ENCODE data around the gene TRAPPC2L. TPM values are rescaled to one million over a fixed set of nuclear protein-coding genes. Genes with fewer than 3 reads are reported as not detected.

The TRAPPC2L gene
- total RNA-seq, 1 donor: 43.1 TPM

DNA sequence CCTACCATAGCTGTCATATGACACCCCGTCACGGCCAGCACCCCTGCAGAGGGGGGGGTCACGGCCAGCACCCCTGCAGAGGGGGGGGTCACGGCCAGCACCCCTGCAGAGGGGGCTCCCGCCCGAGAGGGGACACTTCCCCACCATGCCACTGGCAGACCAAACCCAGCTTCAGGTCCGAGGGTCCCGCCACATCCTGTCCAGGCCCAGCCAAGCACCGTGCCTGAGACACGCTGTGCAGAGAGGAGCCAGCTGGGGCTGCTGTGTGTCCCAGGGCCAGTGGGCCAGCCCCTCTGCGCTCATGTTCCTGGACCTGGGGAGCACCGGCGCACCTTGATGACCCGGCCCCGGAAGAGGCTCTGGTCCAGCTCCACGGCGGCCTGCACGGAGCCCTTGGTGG lies 7.6 kb downstream of the TRAPPC2L start:
- TF ChIP-seq, protein P1, sequence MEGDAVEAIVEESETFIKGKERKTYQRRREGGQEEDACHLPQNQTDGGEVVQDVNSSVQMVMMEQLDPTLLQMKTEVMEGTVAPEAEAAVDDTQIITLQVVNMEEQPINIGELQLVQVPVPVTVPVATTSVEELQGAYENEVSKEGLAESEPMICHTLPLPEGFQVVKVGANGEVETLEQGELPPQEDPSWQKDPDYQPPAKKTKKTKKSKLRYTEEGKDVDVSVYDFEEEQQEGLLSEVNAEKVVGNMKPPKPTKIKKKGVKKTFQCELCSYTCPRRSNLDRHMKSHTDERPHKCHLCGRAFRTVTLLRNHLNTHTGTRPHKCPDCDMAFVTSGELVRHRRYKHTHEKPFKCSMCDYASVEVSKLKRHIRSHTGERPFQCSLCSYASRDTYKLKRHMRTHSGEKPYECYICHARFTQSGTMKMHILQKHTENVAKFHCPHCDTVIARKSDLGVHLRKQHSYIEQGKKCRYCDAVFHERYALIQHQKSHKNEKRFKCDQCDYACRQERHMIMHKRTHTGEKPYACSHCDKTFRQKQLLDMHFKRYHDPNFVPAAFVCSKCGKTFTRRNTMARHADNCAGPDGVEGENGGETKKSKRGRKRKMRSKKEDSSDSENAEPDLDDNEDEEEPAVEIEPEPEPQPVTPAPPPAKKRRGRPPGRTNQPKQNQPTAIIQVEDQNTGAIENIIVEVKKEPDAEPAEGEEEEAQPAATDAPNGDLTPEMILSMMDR (IDR thresholded peaks at IDR 0.05; ENCODE audit: extremely low read depth, low read depth, low read length): no peak
- Histone ChIP-seq H3K27ac (ENCODE audit: low read depth, low read length) (no peak overlapping the region), H3K36me3 (ENCODE audit: insufficient read depth, low read length) (peaks cover 15% of the 10 kb centered on the region), H3K4me2 (ENCODE audit: insufficient read depth, low read length) (no peak overlapping the region), H3K79me2 (ENCODE audit: insufficient read depth, low read length) (peaks cover 2% of the 10 kb centered on the region), H3K4me3 (ENCODE audit: insufficient read depth, low read length) (no peak overlapping the region), H3K9me3 (ENCODE audit: low read depth, low read length) (no peaks in the 10 kb centered on the region), H3K27me3 (ENCODE audit: insufficient read depth, low read length) (peaks cover 4% of the 10 kb centered on the region), H2AFZ (ENCODE audit: low read length) (no peak overlapping the region), H4K20me1 (ENCODE audit: insufficient read depth, low read length) (no peaks in the 10 kb centered on the region), H3K4me1 (ENCODE audit: insufficient read depth, low read length) (no peaks in the 10 kb centered on the region)
- no peak for DNase-seq (ENCODE audit: insufficient read length, low spot score, missing footprints)

GRCh38 chr16:88865310-88865709 lies 8.4 kb downstream of the TRAPPC2L start:
- peaks cover 7% of the 10 kb centered on the region for H3K36me3 ChIP-seq (ENCODE audit: insufficient read depth, low read length)
- H3K27ac ChIP-seq (ENCODE audit: low read depth, low read length): no peak overlapping the region
- DNase-seq (ENCODE audit: insufficient read length, low spot score, missing footprints): no peak
- H3K4me1 ChIP-seq (ENCODE audit: insufficient read depth, low read length): no peaks in the 10 kb centered on the region
- no peaks in the 10 kb centered on the region for H3K79me2 ChIP-seq (ENCODE audit: insufficient read depth, low read length)
- no peaks in the 10 kb centered on the region for H3K9me3 ChIP-seq (ENCODE audit: low read depth, low read length)
- TF ChIP-seq, protein P1 (IDR thresholded peaks at IDR 0.05; ENCODE audit: extremely low read depth, low read depth, low read length): no peak
- no peak overlapping the region for H3K4me3 ChIP-seq (ENCODE audit: insufficient read depth, low read length)
- H3K27me3 ChIP-seq (ENCODE audit: insufficient read depth, low read length): peaks cover 9% of the 10 kb centered on the region
- H3K4me2 ChIP-seq (ENCODE audit: insufficient read depth, low read length): no peak overlapping the region
- no peak overlapping the region for H2AFZ ChIP-seq (ENCODE audit: low read length)
- H4K20me1 ChIP-seq (ENCODE audit: insufficient read depth, low read length): no peaks in the 10 kb centered on the region

DNA sequence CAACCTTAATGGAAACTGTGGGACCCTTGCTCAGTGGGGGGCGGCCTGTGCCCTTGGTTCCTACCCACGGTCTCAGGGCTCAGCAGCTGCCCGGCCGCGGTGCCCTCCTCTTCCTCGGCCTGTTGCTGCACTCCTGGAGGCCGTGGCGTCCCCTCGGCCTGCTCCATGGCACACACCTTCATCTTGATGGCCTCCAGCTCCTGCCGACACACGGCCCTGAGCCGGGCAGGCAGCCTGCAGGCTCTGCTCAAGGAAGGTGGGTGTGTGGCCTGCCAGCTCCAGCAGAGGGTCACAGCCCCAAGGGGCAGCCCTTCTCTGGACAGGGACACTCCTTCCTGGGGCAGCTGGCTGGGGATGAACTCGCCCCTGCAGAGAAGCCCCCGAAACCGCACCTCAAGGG lies 8.8 kb downstream of the TRAPPC2L start:
- Histone ChIP-seq H4K20me1 (ENCODE audit: insufficient read depth, low read length) (no peaks in the 10 kb centered on the region), H3K4me2 (ENCODE audit: insufficient read depth, low read length) (no peak overlapping the region), H3K36me3 (ENCODE audit: insufficient read depth, low read length) (peaks cover 6% of the 10 kb centered on the region), H3K9me3 (ENCODE audit: low read depth, low read length) (no peaks in the 10 kb centered on the region), H3K4me3 (ENCODE audit: insufficient read depth, low read length) (no peak overlapping the region), H3K4me1 (ENCODE audit: insufficient read depth, low read length) (no peaks in the 10 kb centered on the region), H3K27me3 (ENCODE audit: insufficient read depth, low read length) (peaks cover 13% of the 10 kb centered on the region), H3K79me2 (ENCODE audit: insufficient read depth, low read length) (no peaks in the 10 kb centered on the region), H3K27ac (ENCODE audit: low read depth, low read length) (no peak overlapping the region), H2AFZ (ENCODE audit: low read length) (no peak overlapping the region)
- DNase-seq (ENCODE audit: insufficient read length, low spot score, missing footprints): no peak
- TF ChIP-seq, protein P1 (IDR thresholded peaks at IDR 0.05; ENCODE audit: extremely low read depth, low read depth, low read length): no peak

DNA sequence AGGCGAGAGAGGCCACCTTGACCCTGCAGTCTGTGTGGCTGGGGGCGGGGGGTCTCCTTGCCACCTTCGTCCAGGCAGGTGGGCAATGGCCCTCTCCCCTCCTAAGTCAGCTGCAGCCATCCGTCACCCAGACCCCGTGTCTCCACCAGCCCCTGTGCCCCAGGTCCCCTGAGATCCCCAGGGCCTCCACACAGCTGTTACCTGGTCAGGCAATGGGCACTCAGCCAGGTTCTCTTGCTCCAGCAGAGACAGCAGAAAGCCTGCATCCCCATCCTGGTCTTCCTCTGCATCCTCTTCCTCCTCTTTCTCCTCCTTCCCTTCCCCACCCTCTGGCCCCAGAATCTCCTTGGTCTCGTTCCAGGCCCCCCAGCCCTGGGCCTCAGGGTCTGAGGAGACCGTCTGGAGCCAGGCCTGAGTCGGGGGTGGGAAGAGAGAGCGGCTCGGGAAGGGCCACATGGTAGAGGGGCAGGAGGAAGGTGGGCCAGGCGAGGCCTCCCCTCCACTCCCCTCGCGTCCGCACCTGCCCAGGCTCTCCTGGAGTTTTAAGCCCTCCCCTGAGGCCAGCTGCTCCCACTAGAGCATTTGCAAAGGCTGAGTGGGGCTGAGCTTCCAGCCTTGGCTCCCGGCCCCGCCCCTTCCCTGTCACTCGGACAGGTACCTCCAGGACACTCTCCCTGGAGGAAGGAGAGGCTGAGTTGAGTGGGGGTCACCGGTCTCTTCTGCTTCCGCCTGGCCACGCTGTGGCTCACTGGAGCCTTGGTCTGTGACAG lies 9.4 kb downstream of the TRAPPC2L start, which contains the start of gene PABPN1L:
PABPN1L (minus strand) TSS at position 510 of the 770 bp plus-strand sequence; CDS start at position 456, 54 bp downstream.
- H4K20me1 ChIP-seq (ENCODE audit: insufficient read depth, low read length): no peaks in the 10 kb centered on the region
- no peaks in the 10 kb centered on the region for H3K9me3 ChIP-seq (ENCODE audit: low read depth, low read length)
- H3K4me1 ChIP-seq (ENCODE audit: insufficient read depth, low read length): no peaks in the 10 kb centered on the region
- no peaks in the 10 kb centered on the region for H3K36me3 ChIP-seq (ENCODE audit: insufficient read depth, low read length)
- H2AFZ ChIP-seq (ENCODE audit: low read length): no peak within 1 kb of the TSS
- no peak within 1 kb of the TSS for H3K4me3 ChIP-seq (ENCODE audit: insufficient read depth, low read length)
- no peaks in the 10 kb centered on the region for H3K79me2 ChIP-seq (ENCODE audit: insufficient read depth, low read length)
- H3K4me2 ChIP-seq (ENCODE audit: insufficient read depth, low read length): no peak within 1 kb of the TSS
- TF ChIP-seq, protein P1 (IDR thresholded peaks at IDR 0.05; ENCODE audit: extremely low read depth, low read depth, low read length): no peak
- no peak within 1 kb of the TSS for H3K27ac ChIP-seq (ENCODE audit: low read depth, low read length)
- peaks cover 19% of the 10 kb centered on the region for H3K27me3 ChIP-seq (ENCODE audit: insufficient read depth, low read length)
- DNase-seq (ENCODE audit: insufficient read length, low spot score, missing footprints): no peak

All from osteoblast (primary cell).